ENCODE measurements around the gene PDXP. TPM values are rescaled to one million over a fixed set of nuclear protein-coding genes. Genes with fewer than 3 reads are reported as not detected.
A peak's percentile ranks its signal among the peaks of the same experiment; 100 is the strongest.

Gene PDXP
- total and polyA plus RNA-seq, 2 of the 13 experiments (the other 11 are each of a cell fraction or from before 2014, with no cell fraction given): 58.2 to 70.6 TPM

DNA sequence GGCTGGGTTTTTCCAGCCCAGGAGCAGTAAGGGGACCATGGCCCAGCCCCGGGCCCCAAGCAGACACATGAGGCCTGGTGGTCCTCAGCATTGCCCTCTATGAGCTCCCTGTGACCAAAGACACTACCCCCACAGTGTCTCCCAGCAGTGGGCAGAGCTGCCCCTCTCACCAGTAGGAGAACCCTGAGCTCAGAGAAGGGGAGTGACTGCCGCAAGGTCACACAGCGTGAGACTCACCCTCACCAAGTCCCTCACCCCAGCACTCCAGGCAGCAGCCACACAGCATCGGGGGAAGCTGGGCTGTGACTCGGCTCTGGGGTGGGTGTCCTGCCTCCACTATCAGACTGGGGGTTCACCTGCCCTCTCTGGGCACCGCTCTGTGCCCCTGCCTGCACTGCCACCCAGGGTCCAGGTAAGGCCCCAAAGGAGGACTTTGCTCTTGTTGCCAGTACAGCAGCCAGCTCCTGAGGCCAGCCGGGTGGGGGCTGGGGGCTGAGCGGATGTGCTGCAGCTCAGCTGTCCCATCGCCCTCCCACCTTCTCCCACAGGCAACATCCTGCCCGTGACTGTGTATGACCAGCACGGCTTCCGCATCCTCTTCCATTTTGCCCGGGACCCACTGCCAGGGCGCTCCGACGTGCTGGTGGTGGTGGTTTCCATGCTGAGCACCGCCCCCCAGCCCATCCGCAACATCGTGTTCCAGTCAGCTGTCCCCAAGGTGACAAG, 26.9 kb upstream of the PDXP start (continued):
- TF ChIP-seq ERF (CRISPR knock-in tag; IDR thresholded peaks at IDR 0.05) (peak; percentile 68; the same call in 1 of the 2 replicates), ZBTB25 (CRISPR knock-in tag; IDR thresholded peaks at IDR 0.05) (no peak), HMGA1 (CRISPR knock-in tag; conservative IDR thresholded peaks at IDR 0.05) (no peak), ZNF256 (CRISPR knock-in tag; conservative IDR thresholded peaks at IDR 0.05) (no peak), GPN1 (CRISPR knock-in tag; IDR thresholded peaks at IDR 0.05; ENCODE audit: borderline replicate concordance) (no peak), FUBP1 (CRISPR knock-in tag; IDR thresholded peaks at IDR 0.05; ENCODE audit: borderline replicate concordance) (0 out of 2 replicates have a peak, but pooled peaks have one; percentile 50), POLR2A (IDR thresholded peaks at IDR 0.05; ENCODE audit: insufficient read depth in 1 of 2, low read depth in 2 of 2, low read length in 2 of 2) (peak in 1 of 2 experiments; percentile 60; a peak in 1 of 4 replicates), ZFY (CRISPR knock-in tag; IDR thresholded peaks at IDR 0.05) (peak; percentile 60; the same call in 1 of the 2 replicates), ZNF362 (CRISPR knock-in tag; IDR thresholded peaks at IDR 0.05; ENCODE audit: borderline replicate concordance) (no peak), GABPB1 (CRISPR knock-in tag; IDR thresholded peaks at IDR 0.05) (peak; percentile 85), RCOR2 (CRISPR knock-in tag; IDR thresholded peaks at IDR 0.05) (peak; percentile 52; the same call in 1 of the 2 replicates), TCF7 (IDR thresholded peaks at IDR 0.05; ENCODE audit: low read depth) (no peak), ZNF580 (CRISPR knock-in tag; IDR thresholded peaks at IDR 0.05; ENCODE audit: borderline replicate concordance, low read depth) (peak; percentile 49; the same call in 1 of the 2 replicates), ZNF670 (CRISPR knock-in tag; IDR thresholded peaks at IDR 0.05; ENCODE audit: borderline replicate concordance) (peak; percentile 71; the same call in 1 of the 2 replicates)
- TF ChIP-seq, protein P1, sequence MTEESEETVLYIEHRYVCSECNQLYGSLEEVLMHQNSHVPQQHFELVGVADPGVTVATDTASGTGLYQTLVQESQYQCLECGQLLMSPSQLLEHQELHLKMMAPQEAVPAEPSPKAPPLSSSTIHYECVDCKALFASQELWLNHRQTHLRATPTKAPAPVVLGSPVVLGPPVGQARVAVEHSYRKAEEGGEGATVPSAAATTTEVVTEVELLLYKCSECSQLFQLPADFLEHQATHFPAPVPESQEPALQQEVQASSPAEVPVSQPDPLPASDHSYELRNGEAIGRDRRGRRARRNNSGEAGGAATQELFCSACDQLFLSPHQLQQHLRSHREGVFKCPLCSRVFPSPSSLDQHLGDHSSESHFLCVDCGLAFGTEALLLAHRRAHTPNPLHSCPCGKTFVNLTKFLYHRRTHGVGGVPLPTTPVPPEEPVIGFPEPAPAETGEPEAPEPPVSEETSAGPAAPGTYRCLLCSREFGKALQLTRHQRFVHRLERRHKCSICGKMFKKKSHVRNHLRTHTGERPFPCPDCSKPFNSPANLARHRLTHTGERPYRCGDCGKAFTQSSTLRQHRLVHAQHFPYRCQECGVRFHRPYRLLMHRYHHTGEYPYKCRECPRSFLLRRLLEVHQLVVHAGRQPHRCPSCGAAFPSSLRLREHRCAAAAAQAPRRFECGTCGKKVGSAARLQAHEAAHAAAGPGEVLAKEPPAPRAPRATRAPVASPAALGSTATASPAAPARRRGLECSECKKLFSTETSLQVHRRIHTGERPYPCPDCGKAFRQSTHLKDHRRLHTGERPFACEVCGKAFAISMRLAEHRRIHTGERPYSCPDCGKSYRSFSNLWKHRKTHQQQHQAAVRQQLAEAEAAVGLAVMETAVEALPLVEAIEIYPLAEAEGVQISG (CRISPR knock-in tag; IDR thresholded peaks at IDR 0.05): peak; percentile 64
- TF ChIP-seq, protein P2, sequence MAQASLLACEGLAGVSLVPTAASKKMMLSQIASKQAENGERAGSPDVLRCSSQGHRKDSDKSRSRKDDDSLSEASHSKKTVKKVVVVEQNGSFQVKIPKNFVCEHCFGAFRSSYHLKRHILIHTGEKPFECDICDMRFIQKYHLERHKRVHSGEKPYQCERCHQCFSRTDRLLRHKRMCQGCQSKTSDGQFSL (CRISPR knock-in tag; IDR thresholded peaks at IDR 0.05): no peak
- TF ChIP-seq, protein P3, sequence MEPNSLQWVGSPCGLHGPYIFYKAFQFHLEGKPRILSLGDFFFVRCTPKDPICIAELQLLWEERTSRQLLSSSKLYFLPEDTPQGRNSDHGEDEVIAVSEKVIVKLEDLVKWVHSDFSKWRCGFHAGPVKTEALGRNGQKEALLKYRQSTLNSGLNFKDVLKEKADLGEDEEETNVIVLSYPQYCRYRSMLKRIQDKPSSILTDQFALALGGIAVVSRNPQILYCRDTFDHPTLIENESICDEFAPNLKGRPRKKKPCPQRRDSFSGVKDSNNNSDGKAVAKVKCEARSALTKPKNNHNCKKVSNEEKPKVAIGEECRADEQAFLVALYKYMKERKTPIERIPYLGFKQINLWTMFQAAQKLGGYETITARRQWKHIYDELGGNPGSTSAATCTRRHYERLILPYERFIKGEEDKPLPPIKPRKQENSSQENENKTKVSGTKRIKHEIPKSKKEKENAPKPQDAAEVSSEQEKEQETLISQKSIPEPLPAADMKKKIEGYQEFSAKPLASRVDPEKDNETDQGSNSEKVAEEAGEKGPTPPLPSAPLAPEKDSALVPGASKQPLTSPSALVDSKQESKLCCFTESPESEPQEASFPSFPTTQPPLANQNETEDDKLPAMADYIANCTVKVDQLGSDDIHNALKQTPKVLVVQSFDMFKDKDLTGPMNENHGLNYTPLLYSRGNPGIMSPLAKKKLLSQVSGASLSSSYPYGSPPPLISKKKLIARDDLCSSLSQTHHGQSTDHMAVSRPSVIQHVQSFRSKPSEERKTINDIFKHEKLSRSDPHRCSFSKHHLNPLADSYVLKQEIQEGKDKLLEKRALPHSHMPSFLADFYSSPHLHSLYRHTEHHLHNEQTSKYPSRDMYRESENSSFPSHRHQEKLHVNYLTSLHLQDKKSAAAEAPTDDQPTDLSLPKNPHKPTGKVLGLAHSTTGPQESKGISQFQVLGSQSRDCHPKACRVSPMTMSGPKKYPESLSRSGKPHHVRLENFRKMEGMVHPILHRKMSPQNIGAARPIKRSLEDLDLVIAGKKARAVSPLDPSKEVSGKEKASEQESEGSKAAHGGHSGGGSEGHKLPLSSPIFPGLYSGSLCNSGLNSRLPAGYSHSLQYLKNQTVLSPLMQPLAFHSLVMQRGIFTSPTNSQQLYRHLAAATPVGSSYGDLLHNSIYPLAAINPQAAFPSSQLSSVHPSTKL (CRISPR knock-in tag; IDR thresholded peaks at IDR 0.05): peak; percentile 54

Data from HepG2 (cell line).